Mucosa of descending colon (tissue), 3 donors: ENCODE measurements around the gene FBLN1. TPM values are rescaled to one million over a fixed set of nuclear protein-coding genes. Genes with fewer than 3 reads are reported as not detected.
"Not testable (repeated sequence)": the region's sequence is repeated elsewhere in the genome, so short reads cannot be mapped to it uniquely, and the experiment has no call there.

Experiments used
- ATAC-seq: fragments of 200-7000 bp; cut with Tn5 transposase; one replicate; pipeline ENCODE4 v1.9.1; 2020; ENCODE audit warnings: mild to moderate bottlenecking, moderate library complexity
- DNase-seq, 3 donors: peaks; one replicate each; pipeline ENCODE4 v3.0.0-alpha.2; 2020
- H3K36me3 ChIP-seq: fragments of 200-600 bp; one replicate; pipeline ENCODE4 v1.8.0; 2021; ENCODE audit warnings: low read depth, mild to moderate bottlenecking
- H3K4me1 ChIP-seq: fragments of 200-600 bp; one replicate; pipeline ENCODE4 v1.8.0; 2021; ENCODE audit warnings: low read depth, mild to moderate bottlenecking
- H3K4me3 ChIP-seq: fragments of 200-600 bp; one replicate; pipeline ENCODE4 v1.8.0; 2021; ENCODE audit warnings: mild to moderate bottlenecking
- H3K9me3 ChIP-seq: fragments of 200-600 bp; one replicate; pipeline ENCODE4 v1.8.0; 2021; ENCODE audit warnings: mild to moderate bottlenecking
- intact Hi-C, 2 donors: fragments of 100-400 bp; cut with DNase I in 1 of 2; cut with micrococcal nuclease in 1 of 2; formaldehyde crosslinking; loops; one replicate each; pipeline versions ENCODE4 v1.11.0 to v1.11.1; 2022; cut with DNase I, micrococcal nuclease
- total RNA-seq, 3 donors: library from RNA; stranded (reverse); fragmentation: NEBNext Ultra II Directional in 2 of 3; extraction: Animal tissue kit (Norgen Biotek cat#: 25700) in 2 of 3; gene quantifications; one replicate each; pipeline versions ENCODE4 v1.2.1 to v1.2.4, GENCODE V29; 2021 to 2023
- TF ChIP-seq, protein P1 (sequence below): fragments of 200-600 bp; IDR thresholded peaks from one replicate; pipeline ENCODE4 v1.8.0; 2022; ENCODE audit warnings: antibody characterized with exemption, mild to moderate bottlenecking
- donor health status: DM: no; HTN: no; CAD: no; lungs with moderate emphysema.
- donor health status: DM: no; HTN: no; CAD: no.
- donor health status: DM: no; HTN: yes; CAD: no.

The FBLN1 gene
- total RNA-seq, 3 donors from 2014 or later = 34.1 to 198 (median 88.3) TPM

GRCh38 chr22:45491841-45492240 is 10.8 kb upstream of the FBLN1 start:
- Histone ChIP-seq H3K4me1 (no peaks in the 10 kb centered on the region), H3K36me3 (no peaks in the 10 kb centered on the region), H3K9me3 (no peaks in the 10 kb centered on the region), H3K4me3 (no peak overlapping the region)
- TF ChIP-seq, protein P1, sequence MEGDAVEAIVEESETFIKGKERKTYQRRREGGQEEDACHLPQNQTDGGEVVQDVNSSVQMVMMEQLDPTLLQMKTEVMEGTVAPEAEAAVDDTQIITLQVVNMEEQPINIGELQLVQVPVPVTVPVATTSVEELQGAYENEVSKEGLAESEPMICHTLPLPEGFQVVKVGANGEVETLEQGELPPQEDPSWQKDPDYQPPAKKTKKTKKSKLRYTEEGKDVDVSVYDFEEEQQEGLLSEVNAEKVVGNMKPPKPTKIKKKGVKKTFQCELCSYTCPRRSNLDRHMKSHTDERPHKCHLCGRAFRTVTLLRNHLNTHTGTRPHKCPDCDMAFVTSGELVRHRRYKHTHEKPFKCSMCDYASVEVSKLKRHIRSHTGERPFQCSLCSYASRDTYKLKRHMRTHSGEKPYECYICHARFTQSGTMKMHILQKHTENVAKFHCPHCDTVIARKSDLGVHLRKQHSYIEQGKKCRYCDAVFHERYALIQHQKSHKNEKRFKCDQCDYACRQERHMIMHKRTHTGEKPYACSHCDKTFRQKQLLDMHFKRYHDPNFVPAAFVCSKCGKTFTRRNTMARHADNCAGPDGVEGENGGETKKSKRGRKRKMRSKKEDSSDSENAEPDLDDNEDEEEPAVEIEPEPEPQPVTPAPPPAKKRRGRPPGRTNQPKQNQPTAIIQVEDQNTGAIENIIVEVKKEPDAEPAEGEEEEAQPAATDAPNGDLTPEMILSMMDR = no peak
- intact Hi-C loops = no loop called here
- ATAC-seq (no peak), DNase-seq (no peak)

DNA sequence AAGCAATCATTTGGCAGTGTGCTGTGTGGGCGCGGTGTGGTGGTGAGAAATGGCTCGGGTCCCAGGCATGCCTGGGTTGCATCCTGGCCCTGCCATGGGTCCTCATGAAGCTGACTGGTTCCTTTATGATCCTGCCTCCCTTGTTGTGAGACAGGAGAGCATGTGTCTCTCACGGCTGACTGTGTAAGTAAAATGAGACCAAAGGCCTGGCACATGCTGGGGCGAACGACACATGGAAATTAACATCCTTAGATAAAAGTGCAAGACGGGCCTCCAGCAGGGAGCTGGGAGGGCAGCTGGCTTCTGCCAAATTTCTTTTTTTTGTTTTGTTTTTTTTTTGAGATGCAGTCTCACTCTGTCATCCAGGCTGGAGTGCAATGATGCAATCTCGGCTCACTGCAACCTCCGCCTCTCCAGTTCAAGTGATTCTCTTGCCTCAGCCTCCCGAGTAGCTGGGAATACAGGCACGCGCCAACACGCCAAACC is 9.4 kb upstream of the FBLN1 start:
- DNase-seq = no peak
- no peaks in the 10 kb centered on the region for H3K36me3 ChIP-seq
- intact Hi-C loops = no loop called here
- TF ChIP-seq, protein P1 = no peak
- no peaks in the 10 kb centered on the region for H3K9me3 ChIP-seq
- no peaks in the 10 kb centered on the region for H3K4me1 ChIP-seq
- no peak overlapping the region for H3K4me3 ChIP-seq
- no peak for ATAC-seq

DNA sequence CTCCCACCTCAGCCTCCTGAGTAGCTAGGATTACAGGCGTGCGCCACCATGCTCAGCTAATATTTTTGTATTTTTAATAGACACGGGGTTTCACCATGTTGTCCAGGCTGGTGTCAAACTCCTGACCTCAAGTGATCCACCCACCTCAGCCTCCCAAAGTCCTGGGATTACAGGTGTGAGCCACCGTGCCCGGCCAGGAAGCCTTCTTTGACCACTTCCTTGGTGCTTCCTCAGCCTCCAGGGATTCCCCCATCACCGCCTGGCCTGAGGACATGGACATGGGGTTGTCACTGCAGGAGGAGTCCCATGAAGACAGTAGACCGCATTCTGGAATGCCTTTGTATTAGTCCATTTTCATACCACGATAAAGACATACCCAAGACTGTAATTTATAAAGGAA is 8.4 kb upstream of the FBLN1 start:
- intact Hi-C loops, H3K36me3 ChIP-seq, H3K4me3 ChIP-seq, H3K9me3 ChIP-seq, DNase-seq, H3K4me1 ChIP-seq, ATAC-seq: not testable (repeated sequence)

GRCh38 chr22:45495616-45496015 is 7.1 kb upstream of the FBLN1 start:
- H3K36me3 ChIP-seq, intact Hi-C loops, H3K4me1 ChIP-seq, H3K4me3 ChIP-seq, DNase-seq, ATAC-seq, H3K9me3 ChIP-seq: not testable (repeated sequence)

DNA sequence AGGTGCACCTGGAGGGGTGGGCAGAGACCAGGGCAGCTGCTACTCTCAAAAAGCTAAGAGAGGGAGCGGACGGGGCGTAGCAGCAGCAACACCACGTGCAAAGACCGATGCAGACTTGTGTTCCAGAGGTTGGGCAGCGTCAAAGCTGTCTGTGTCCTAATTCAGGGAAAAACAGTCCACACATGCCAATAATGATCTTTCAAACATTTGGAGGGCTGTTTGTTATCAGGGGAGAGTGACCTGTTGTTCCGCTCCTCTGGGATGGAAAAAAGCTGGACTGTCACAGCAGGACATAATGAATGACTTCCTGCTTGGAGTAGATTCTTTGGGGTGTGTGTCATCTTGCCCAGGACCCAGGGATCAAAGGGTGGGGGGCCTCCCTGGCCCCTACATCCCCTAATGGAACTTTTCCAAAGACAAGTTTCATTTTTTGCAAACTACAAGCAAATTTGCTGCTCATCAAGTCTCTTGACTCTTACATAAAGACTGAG is 6.2 kb upstream of the FBLN1 start:
- Histone ChIP-seq H3K4me3 (no peak overlapping the region), H3K36me3 (no peaks in the 10 kb centered on the region), H3K4me1 (no peaks in the 10 kb centered on the region), H3K9me3 (no peaks in the 10 kb centered on the region)
- no peak for DNase-seq
- intact Hi-C loops = no loop called here
- TF ChIP-seq, protein P1 = no peak
- no peak for ATAC-seq

GRCh38 chr22:45497351-45498145 is 5.1 kb upstream of the FBLN1 start:
- DNase-seq = no peak
- intact Hi-C loops = no loop called here
- no peak for ATAC-seq
- TF ChIP-seq, protein P1 = no peak
- no peak overlapping the region for H3K4me3 ChIP-seq
- no peaks in the 10 kb centered on the region for H3K4me1 ChIP-seq
- no peaks in the 10 kb centered on the region for H3K9me3 ChIP-seq
- H3K36me3 ChIP-seq = no peaks in the 10 kb centered on the region
